Endothelial cell of umbilical vein (primary cell): ENCODE measurements around the gene CD93. TPM values are rescaled to one million over a fixed set of nuclear protein-coding genes. Genes with fewer than 3 reads are reported as not detected.

Source experiments
- BruUV-seq: library from RNA; stranded (reverse); fragments of 400-500 nt; replicated peaks from 2 replicates; lab custom pipeline; 2021; lab: Mats Ljungman, UMichigan
- CTCF ChIA-PET: fragments of 300-600, 350-600 bp; sonication (Branson Sonifier 250); formaldehyde crosslinking; loops from one replicate; lab custom pipeline; 2021; ENCODE audit warnings: antibody characterized with exemption, inconsistent platforms; lab: Charles Lee
- POLR2A ChIA-PET: fragments of 300-600, 350-600 bp; sonication (Branson Sonifier 250); formaldehyde crosslinking; loops from one replicate; lab custom pipeline; 2021; ENCODE audit warnings: antibody characterized with exemption, inconsistent platforms; lab: Charles Lee
- DNase-seq: peaks from one replicate; pipeline ENCODE4 v3.0.0-alpha.2; 2011; ENCODE audit warnings: low read depth, low spot score
- FAIRE-seq: peaks from 2 replicates; lab custom pipeline; 2011; peaks lifted over from hg19 to GRCh38; lab: Jason Lieb, UNC
- H2AFZ ChIP-seq: 2 replicates; pipeline ENCODE4 v1.6.0; 2012; ENCODE audit warnings: low read depth, low read length, control low read depth, inconsistent platforms
- H3K27ac ChIP-seq: 2 replicates; pipeline ENCODE4 v1.5.1; 2011; ENCODE audit warnings: low read depth, mild to moderate bottlenecking, control low read depth, low read length, moderate library complexity; ENCODE audit not compliant: insufficient read depth
- H3K27me3 ChIP-seq, 2 experiments: 2 replicates each; pipeline versions ENCODE4 v1.6.0 to v1.6.1; 2011; ENCODE audit warnings: low read length in 2 of 2, mixed read lengths in 1 of 2; ENCODE audit not compliant: control insufficient read depth in 2 of 2, insufficient read depth in 2 of 2
- H3K36me3 ChIP-seq, 2 experiments: 2 replicates in 1 of 2; 3 replicates in 1 of 2; pipeline ENCODE4 v1.5.1; 2011; ENCODE audit warnings: low read length in 2 of 2, mild to moderate bottlenecking in 1 of 2, moderate library complexity in 1 of 2; ENCODE audit not compliant: control insufficient read depth in 2 of 2, insufficient read depth in 2 of 2; ENCODE audit errors: extremely low read depth in 1 of 2
- H3K4me1 ChIP-seq: 3 replicates; pipeline ENCODE4 v1.5.1; 2011; ENCODE audit warnings: mild to moderate bottlenecking, low read length; ENCODE audit not compliant: control insufficient read depth, insufficient read depth; ENCODE audit errors: extremely low read depth
- H3K4me2 ChIP-seq: 2 replicates; pipeline ENCODE4 v1.6.1; 2011; ENCODE audit warnings: low read length, control low read depth, mixed read lengths; ENCODE audit not compliant: insufficient read depth
- H3K4me3 ChIP-seq, 3 experiments: fragments of 200-600 bp in 1 of 3; sonication (generic), shearing (Covaris generic) in 1 of 3; replicated peaks in 1 of 3; 2 replicates each; pipeline ENCODE4 v1.5.1; 2011 to 2016; ENCODE audit warnings: control low read depth in 3 of 3, low read length in 3 of 3, mild to moderate bottlenecking in 2 of 3, inconsistent platforms in 1 of 3, low read depth in 1 of 3, moderate library complexity in 1 of 3; ENCODE audit not compliant: insufficient read depth in 1 of 3
- H3K79me2 ChIP-seq: 2 replicates; pipeline ENCODE4 v1.6.0; 2012; ENCODE audit warnings: low read length, inconsistent platforms; ENCODE audit not compliant: control insufficient read depth, insufficient read depth
- H3K9ac ChIP-seq: replicated peaks from 2 replicates; pipeline ENCODE3; 2011; ENCODE audit warnings: low read length, control low read depth; ENCODE audit not compliant: insufficient read depth; ENCODE audit errors: extremely low read depth
- H3K9me1 ChIP-seq: replicated peaks from 3 replicates; pipeline ENCODE4 v1.6.0; 2011; ENCODE audit warnings: mild to moderate bottlenecking, low read length; ENCODE audit not compliant: control insufficient read depth, insufficient read depth; ENCODE audit errors: extremely low read depth
- H3K9me3 ChIP-seq: replicated peaks from 2 replicates; pipeline ENCODE4 v1.5.1; 2012; ENCODE audit warnings: low read length, inconsistent platforms; ENCODE audit not compliant: control insufficient read depth, insufficient read depth
- H4K20me1 ChIP-seq: replicated peaks from 2 replicates; pipeline ENCODE3; 2011; ENCODE audit warnings: mild to moderate bottlenecking, low read length; ENCODE audit not compliant: control insufficient read depth, insufficient read depth; ENCODE audit errors: extremely low read depth
- EZH2 ChIP-seq: IDR thresholded peaks from 2 replicates; pipeline ENCODE4 v1.6.1; 2012; ENCODE audit warnings: borderline replicate concordance, low read depth, mild to moderate bottlenecking, moderate library complexity, low read length, inconsistent platforms; ENCODE audit not compliant: severe bottlenecking
- FOS ChIP-seq: IDR thresholded peaks from 2 replicates; pipeline ENCODE4 v1.6.1; 2011; ENCODE audit warnings: mild to moderate bottlenecking, low read length, moderate library complexity, borderline replicate concordance; ENCODE audit not compliant: insufficient read depth
- GATA2 ChIP-seq: IDR thresholded peaks from 2 replicates; pipeline ENCODE4 v1.7.0; 2011; ENCODE audit warnings: low read depth, mild to moderate bottlenecking, moderate library complexity, mixed read lengths, low read length; ENCODE audit not compliant: insufficient read length, insufficient read depth
- JUN ChIP-seq: IDR thresholded peaks from 2 replicates; pipeline ENCODE4 v1.6.1; 2011; ENCODE audit warnings: borderline replicate concordance, low read depth; ENCODE audit not compliant: insufficient read length, insufficient read depth
- MYC ChIP-seq: IDR thresholded peaks from one replicate; pipeline ENCODE4 v1.6.1; 2011; ENCODE audit warnings: mild to moderate bottlenecking, low read depth, low read length
- POLR2A ChIP-seq: IDR thresholded peaks from 2 replicates; pipeline ENCODE4 v1.6.1; 2012; ENCODE audit warnings: low read depth, mild to moderate bottlenecking, control low read depth, low read length
- POLR2AphosphoS5 ChIP-seq: IDR thresholded peaks from 2 replicates; pipeline ENCODE4 v1.6.1; 2012; ENCODE audit warnings: low read depth, mild to moderate bottlenecking, control low read depth, low read length, moderate library complexity; ENCODE audit not compliant: insufficient read depth
- dilution Hi-C: fragments of 300-500 bp; cut with MboI; formaldehyde crosslinking; loops from one replicate; pipeline ENCODE4 v1.15.0; 2019; ENCODE audit warnings: low sequenced_read_pairs; ENCODE audit not compliant: extremely low pct_ligation_motif_present
- intact Hi-C: fragments of 100-400 bp; cut with micrococcal nuclease; formaldehyde crosslinking; loops from one replicate; pipeline ENCODE4 v1.10.0; 2022
- polyA plus RNA-seq, 4 experiments: library from polyadenylated mRNA; depleted of rRNA in 3 of 4; stranded (reverse) in 3 of 4; unstranded in 1 of 4; fragments of >200 nt; gene quantifications; 2 replicates each; pipeline versions ENCODE4 v1.2.1 to v1.2.3, GENCODE V29; 2011 to 2012; ENCODE audit warnings: missing spikeins in 1 of 4
- total RNA-seq: library from RNA; stranded (reverse); gene quantifications from 2 replicates; pipeline ENCODE4 v1.2.3, GENCODE V29; 2021
- TF ChIP-seq, protein P1 (sequence below), 2 donors: IDR thresholded peaks; 1 replicate in 1 of 2; 2 replicates in 1 of 2; pipeline ENCODE4 v1.5.1; 2011; ENCODE audit warnings: low read length in 2 of 2, mild to moderate bottlenecking in 2 of 2, moderate library complexity in 2 of 2, control low read depth in 1 of 2, inconsistent platforms in 1 of 2, low read depth in 1 of 2; ENCODE audit not compliant: insufficient read depth in 1 of 2; ENCODE audit errors: extremely low read depth in 1 of 2
- TF ChIP-seq, protein P2 (sequence below): IDR thresholded peaks from 2 replicates; pipeline ENCODE4 v1.6.1; 2011; ENCODE audit not compliant: insufficient read depth, insufficient read length

CD93 gene
- total and polyA plus RNA-seq, 2 donors (not counting 3 experiments of a cell fraction or from before 2014, with no cell fraction given), result 180 to 413 TPM

DNA sequence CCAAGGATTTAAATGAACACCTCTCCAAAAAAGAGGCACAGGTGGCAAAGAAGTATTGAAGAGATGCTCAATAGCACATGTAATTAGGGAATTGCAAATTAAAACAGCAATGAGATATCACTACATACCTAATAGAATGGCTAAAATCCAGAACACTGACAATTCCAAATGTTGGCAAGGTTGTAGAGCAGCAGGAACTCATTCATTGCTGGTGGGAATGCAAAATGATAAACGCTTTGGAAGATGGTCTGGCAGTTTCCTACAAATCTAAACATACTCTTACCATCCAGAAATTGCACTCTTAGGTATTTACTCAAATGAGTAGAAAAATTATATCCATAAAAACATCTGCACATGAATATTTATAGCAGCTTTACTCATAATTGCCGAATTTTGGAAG is 17.0 kb downstream of the CD93 start:
- H3K79me2 ChIP-seq, result no peaks in the 10 kb centered on the region
- H3K27me3 ChIP-seq, result no peaks in the 10 kb centered on the region
- no peak for DNase-seq
- ChIA-PET POLR2A (no interaction called here), CTCF (interaction anchor here (1.0 to 1.3 kb wide), 3 partner anchors 18 to 272 kb away, joined by 3 to 4 read pairs (median 3); no protein-coding TSS in a partner anchor)
- peaks cover 19% of the 10 kb centered on the region for H3K4me1 ChIP-seq
- no peak overlapping the region for H3K4me3 ChIP-seq
- FAIRE-seq, result no peak
- H3K27ac ChIP-seq, result no peak overlapping the region
- TF ChIP-seq, protein P1, sequence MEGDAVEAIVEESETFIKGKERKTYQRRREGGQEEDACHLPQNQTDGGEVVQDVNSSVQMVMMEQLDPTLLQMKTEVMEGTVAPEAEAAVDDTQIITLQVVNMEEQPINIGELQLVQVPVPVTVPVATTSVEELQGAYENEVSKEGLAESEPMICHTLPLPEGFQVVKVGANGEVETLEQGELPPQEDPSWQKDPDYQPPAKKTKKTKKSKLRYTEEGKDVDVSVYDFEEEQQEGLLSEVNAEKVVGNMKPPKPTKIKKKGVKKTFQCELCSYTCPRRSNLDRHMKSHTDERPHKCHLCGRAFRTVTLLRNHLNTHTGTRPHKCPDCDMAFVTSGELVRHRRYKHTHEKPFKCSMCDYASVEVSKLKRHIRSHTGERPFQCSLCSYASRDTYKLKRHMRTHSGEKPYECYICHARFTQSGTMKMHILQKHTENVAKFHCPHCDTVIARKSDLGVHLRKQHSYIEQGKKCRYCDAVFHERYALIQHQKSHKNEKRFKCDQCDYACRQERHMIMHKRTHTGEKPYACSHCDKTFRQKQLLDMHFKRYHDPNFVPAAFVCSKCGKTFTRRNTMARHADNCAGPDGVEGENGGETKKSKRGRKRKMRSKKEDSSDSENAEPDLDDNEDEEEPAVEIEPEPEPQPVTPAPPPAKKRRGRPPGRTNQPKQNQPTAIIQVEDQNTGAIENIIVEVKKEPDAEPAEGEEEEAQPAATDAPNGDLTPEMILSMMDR (IDR thresholded peaks at IDR 0.05; ENCODE audit: extremely low read depth in 1 of 2, insufficient read depth in 1 of 2, low read depth in 1 of 2, low read length in 2 of 2), result no peak
- TF ChIP-seq, protein P2, sequence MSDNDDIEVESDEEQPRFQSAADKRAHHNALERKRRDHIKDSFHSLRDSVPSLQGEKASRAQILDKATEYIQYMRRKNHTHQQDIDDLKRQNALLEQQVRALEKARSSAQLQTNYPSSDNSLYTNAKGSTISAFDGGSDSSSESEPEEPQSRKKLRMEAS, result no peak
- no peaks in the 10 kb centered on the region for H3K36me3 ChIP-seq
- dilution Hi-C loops, result no loop called here
- intact Hi-C loops, result no loop called here
- no peaks in the 10 kb centered on the region for H4K20me1 ChIP-seq
- H3K9ac ChIP-seq, result no peak overlapping the region
- no peaks in the 10 kb centered on the region for H3K9me3 ChIP-seq
- H2AFZ ChIP-seq, result no peak overlapping the region
- no TSS peak for BruUV-seq
- no peak overlapping the region for H3K4me2 ChIP-seq
- H3K9me1 ChIP-seq, result no peaks in the 10 kb centered on the region

DNA sequence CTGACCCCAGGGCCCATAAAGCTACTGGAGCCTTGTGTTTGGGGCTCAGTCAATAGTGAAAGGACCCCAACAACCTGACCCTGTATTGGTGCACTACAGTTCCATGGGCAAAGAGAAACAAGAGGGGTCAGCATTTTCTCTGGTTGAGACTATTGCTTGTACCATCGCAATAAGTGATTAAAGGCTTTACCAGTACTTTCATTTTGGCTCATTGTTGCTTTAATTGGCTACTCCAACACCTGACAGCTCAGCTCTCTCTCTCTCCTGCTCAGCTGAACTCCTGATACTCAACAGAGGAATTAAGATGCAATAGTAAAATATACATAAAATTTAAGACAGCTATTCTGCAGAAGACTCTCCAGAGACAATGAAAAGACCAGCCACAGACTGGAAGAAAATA is 17.8 kb downstream of the CD93 start:
- CTCF ChIA-PET, result interaction anchor here (1.1 kb wide), 1 partner anchor 17 kb away, joined by 3 read pairs; no protein-coding TSS in a partner anchor
- intact Hi-C loops, result no loop called here

More for the DNA sequence above, 17.8 kb downstream of the CD93 start:
- no peak for TF ChIP-seq JUN
- TF ChIP-seq MYC, result no peak
- TF ChIP-seq GATA2, result no peak
- TF ChIP-seq, protein P2, result no peak
- TF ChIP-seq, protein P1 (IDR thresholded peaks at IDR 0.05; ENCODE audit: extremely low read depth in 1 of 2, insufficient read depth in 1 of 2, low read depth in 1 of 2, low read length in 2 of 2), result no peak
- no peak for TF ChIP-seq FOS
- TF ChIP-seq POLR2AphosphoS5, result no peak
- TF ChIP-seq POLR2A, result no peak
- no peak for TF ChIP-seq EZH2
- H3K4me1 ChIP-seq, result peaks cover 15% of the 10 kb centered on the region
- H3K4me3 ChIP-seq, result no peak overlapping the region
- H2AFZ ChIP-seq, result no peak overlapping the region
- BruUV-seq, result no TSS peak
- no peaks in the 10 kb centered on the region for H3K36me3 ChIP-seq
- H3K9me1 ChIP-seq, result no peaks in the 10 kb centered on the region
- POLR2A ChIA-PET, result no interaction called here
- no peak overlapping the region for H3K27ac ChIP-seq
- no peaks in the 10 kb centered on the region for H3K9me3 ChIP-seq
- no peak for FAIRE-seq
- H3K4me2 ChIP-seq, result no peak overlapping the region
- DNase-seq, result no peak
- H4K20me1 ChIP-seq, result no peaks in the 10 kb centered on the region
- dilution Hi-C loops, result no loop called here
- no peaks in the 10 kb centered on the region for H3K27me3 ChIP-seq
- H3K9ac ChIP-seq, result no peak overlapping the region
- H3K79me2 ChIP-seq, result no peaks in the 10 kb centered on the region
